Effector CD8-positive, alpha-beta T cell (primary cell): ENCODE data around the gene KLF8.
"Not testable (repeated sequence)": the region's sequence is repeated elsewhere in the genome, so short reads cannot be mapped to it uniquely, and the experiment has no call there.

ENCODE experiments used
- DNase-seq: peaks from one replicate; lab custom pipeline; 2025; lab: John Stamatoyannopoulos, UW
- total RNA-seq, 4 experiments: gene quantifications; one replicate each; lab custom pipeline; 2026; lab: John Stamatoyannopoulos, UW

Gene KLF8
- 0.39 to 2.5 (median 1.5) reads per million in 4 experiments for total RNA-seq

DNA sequence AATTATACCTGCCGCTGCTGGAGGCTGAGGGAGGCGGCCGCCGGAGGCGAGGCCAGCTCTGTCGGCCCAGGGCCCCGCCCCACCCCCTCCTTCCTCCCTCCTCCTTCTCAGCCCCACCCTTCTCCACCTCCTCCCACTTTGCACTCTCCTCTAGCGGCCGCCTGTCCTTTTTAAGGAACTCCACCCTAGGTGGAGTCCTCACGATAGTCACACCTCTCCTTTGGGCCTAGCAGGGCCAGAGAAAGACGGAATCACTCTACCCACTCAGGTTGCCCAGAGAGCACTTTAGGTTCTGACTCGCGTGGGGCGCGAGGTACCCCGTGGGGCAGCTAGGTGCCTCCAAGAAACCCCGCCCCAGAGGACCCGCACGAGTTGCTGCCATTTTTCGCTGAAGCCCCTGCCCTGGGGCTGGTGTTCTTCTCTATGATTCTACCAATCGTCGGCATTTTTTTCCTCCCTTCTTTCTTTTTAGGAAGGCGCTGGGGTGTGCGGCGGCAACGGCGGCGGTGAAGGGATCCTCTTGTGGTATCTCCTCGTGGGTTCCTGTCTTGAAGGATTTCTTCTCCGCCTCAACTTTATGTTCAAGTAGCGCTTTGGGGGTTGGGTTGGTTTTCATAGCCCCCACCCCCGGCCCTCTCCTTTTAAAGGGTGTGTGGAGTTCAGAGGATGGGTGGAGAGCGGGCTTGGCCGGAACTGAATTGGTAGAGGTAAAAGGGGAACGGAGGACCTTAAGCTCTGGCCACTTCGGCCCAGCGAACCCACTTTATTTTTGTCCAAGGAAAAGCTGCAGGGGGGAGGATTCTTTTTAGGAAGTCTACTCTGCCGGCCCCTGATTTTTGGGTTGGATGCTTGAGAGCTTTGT is at the start of gene KLF8:
KLF8 (plus strand) TSS at position 136 of the 862 bp plus-strand sequence. CDS start 979 bp downstream, outside the sequence.
- no peak for DNase-seq

DNA sequence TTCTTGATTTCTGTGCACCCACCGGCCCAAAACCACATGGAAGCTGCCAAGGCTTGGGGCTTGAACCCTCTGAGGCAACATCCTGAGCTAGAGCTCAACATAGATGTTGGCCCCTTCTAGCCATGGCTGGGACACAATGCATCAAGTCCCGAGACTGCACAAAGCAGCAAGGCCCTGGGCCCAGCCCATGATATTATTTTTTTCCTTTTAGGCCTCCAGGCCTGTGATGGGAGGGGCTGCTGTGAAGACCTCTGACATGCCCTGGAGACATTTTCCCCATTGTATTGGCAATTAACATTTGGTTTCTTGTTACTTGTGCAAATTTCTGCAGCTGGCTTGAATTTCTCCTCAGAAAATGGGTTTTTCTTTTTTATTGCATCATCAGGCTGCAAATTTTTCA is 25.2 kb upstream of the KLF8 start:
- DNase-seq, result not testable (repeated sequence)

DNA sequence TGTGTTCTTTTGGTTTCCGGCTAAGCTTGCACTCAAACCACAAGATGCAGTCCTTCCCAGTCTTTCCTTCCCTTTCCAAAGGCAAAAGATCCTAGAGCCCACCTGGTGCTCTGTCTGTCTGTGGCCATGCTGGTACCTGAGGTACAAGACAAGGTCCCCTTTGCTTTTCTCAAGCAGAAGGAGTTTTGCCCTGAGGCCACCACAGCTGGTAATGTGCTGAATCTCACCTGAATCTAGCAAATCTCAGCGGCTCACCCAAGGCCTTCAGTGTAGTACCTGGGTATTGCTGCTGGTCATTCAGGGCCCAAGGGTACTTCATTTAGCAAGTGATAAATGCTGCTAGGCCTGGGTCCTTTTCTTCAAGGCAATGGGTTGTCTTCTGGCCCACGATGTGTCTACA is 20.5 kb upstream of the KLF8 start:
- DNase-seq, result no peak

DNA sequence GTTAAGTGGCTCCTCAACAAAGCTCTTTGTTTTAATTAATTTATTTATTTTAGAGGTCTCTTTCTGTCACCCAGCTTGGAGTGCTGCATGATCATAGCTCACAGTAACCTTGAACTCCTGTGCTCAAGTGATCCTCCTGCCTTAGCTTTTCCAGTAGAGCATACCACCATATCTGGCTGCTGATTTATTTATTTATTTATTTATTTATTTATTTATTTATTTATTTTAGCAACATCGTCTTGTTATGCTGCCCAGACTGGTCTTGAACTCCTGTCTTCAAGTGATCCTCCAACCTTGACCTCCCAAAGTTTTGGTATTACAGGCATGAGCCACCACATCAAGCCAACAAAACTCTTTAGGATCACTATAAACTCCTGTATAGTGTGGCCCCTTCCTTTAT is 15.8 kb upstream of the KLF8 start:
- no peak for DNase-seq

GRCh38 chrX:56219700-56220099 is 12.5 kb upstream of the KLF8 start:
- DNase-seq, result no peak

GRCh38 chrX:56221101-56221500 is 11.1 kb upstream of the KLF8 start:
- no peak for DNase-seq

GRCh38 chrX:56222473-56223000 is 9.6 kb upstream of the KLF8 start:
- no peak for DNase-seq

DNA sequence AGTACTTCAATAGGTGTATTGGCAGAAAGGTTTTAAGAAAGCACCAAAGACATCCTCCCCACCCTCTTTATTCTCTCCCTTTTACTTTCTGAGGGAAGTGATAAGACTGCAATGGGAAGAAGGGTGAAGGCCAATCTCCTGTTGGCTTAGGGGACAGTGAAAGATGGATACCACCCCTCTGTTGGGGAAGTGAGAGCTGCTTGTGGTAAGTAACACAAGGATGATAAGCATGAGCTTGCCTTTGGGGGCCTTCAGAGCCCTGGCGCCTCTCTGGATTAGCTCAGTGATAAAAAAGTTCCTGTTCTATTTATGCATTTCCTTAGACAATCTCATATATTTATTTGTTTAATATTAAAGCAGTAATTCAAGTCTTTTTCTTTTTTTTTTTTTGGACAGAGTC is 5.2 kb upstream of the KLF8 start:
- DNase-seq, result no peak

DNA sequence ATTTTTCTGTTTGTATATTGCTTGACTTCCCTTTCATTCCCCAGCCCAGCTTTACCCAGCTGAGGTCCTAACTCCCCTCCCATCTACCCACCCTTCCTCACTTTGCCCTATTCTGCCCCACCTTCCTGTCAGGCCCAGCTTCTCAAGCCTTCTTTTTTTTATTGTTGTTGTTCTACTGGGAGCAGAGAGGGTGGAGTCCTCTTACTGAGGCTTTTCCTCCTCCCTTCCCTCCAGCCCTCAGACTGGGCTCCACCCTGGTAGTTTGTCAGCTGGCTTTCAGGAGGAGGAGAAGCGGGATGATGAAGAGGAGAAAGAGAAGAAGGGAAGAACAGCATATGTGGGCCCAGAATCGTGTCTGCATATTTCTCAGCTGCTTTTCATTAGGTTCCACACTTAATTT is 3.2 kb upstream of the KLF8 start:
- DNase-seq, result no peak

DNA sequence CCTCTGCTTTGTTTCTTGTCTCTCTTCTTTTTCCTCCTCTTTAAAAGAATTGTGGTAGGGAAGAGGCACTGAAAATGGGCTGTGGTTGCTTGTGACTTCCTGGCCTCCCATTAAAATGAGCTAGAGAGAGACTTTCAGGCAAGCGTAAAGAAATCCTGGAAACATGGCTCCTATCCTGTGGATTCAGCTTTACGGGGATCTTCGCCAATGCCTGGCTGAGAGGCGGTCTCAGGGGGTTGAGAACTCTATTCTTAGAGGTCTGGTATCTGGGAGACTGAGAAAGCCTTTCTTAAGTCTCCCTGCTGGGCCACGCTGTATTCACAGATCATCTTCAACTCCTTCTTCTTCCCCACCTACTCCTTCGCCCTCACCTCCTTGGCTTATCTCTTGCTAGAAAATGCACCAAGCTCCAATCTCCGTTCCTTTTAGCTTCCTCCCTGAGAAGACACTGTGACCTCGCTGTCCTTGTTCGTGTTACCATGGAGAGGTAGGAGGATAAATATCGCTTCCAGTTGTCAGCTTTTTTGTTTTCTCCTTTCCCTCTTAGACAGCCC is 542 bp upstream of the KLF8 start:
- no peak for DNase-seq

GRCh38 chrX:56233100-56233499 is 944 bp downstream of the KLF8 start:
- no peak for DNase-seq

- no peak for DNase-seq
Observed at GRCh38 chrX:56233682-56234081, 1.5 kb downstream of the KLF8 start.

DNA sequence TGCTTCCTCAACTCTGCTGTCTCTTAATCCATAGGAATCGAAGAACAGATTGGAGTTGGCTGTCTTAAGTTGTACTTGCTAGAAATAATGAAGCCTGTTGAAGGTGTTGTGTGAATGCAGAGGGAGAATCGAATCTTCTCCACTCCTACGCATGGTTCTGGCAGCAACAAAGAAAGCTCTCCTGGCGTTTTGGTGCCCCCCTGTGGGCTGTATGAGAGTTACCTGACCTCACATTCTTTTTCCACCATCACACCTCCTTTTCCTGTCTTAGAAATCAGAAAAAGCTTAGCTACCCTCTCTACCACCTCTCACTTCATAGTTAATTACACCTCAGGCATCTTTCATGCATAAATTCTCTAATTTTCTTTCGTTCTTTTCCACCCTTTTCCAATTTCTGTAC is 16.3 kb downstream of the KLF8 start:
- peak; percentile 0 for DNase-seq

GRCh38 chrX:56253832-56254703 is 21.9 kb downstream of the KLF8 start:
- no peak for DNase-seq

GRCh38 chrX:56268888-56269287 is 36.7 kb downstream of the KLF8 start:
- no peak for DNase-seq

DNA sequence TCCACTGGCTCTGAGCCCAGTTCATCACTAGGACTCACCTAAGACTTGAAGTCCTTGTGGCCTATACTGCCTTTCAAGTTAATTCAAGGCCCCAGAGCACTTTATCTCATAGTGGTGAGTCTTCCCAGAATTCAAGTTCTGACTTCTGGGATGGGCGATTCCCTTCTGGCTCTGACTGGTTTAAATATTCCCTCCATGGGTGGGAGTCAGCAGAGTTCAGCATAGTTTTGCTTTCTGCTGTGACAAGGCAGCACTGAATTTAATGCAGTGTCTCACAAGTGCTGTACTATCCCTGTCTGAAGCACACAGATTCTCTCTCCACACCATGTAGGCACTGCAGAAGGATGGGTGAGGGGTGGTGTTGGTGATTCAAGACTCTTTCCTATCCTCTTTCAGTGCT is 46.5 kb downstream of the KLF8 start:
- no peak for DNase-seq

GRCh38 chrX:56279863-56280262 is 47.7 kb downstream of the KLF8 start:
- DNase-seq, result no peak

- no peak for DNase-seq
Observed at GRCh38 chrX:56281789-56282188, 49.6 kb downstream of the KLF8 start.

DNA sequence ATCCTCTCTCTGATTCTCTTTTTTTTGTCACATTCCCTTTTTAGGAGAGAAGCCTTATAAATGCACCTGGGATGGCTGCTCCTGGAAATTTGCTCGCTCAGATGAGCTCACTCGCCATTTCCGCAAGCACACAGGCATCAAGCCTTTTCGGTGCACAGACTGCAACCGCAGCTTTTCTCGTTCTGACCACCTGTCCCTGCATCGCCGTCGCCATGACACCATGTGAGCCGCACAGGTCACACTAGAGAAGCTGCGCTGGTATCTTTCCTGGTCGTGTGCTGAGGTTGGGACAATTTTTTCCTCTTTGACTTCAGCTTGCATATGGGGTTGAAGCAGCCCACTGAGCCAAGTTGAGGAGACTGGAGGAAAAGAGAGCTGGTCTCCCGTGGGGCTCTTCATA is 52.1 kb downstream of the KLF8 start:
- DNase-seq, result no peak

- DNase-seq, result no peak
Observed at GRCh38 chrX:56288608-56289007, 56.5 kb downstream of the KLF8 start.

DNA sequence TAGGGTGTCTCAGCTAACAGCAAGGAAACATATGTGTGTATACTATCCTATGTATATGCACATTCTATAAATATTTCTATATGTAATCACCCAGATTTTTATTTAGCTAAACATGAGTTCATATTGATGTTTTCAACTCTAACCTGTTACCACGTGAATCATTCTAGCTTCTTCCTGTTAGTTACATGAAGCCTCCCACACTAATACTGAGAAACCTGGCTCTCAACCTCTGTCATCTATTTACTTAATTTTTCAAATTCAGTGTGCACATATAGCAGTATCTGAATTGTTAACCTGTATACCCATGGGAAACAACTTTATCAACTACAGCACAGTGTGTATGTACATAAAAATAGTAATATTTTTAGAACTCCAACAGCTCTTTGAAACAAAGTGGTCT is 57.3 kb downstream of the KLF8 start:
- DNase-seq, result no peak

DNA sequence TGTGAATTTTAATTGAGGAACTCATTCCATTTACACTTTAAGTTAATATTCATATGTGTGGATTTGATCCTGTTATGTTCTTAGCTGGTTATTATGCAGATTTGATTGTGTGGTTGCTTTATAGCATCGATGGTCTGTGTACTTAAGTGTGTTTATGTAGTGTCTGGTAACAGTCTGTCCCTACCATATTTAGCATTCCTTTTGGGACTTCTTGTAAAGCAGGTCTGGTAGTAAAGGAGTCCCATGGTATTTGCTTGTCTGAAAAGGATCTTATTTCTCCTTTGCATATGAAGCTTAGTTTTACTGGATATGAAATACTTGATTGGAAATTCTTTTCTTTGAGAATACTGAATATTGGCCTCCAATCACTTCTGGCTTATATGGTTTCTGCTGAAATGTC is 76.6 kb downstream of the KLF8 start:
- DNase-seq, result no peak
